HFFc6 (cell line): Measurements from ENCODE around the gene ARID5A. TPM values are rescaled to one million over a fixed set of nuclear protein-coding genes. Genes with fewer than 3 reads are reported as not detected.
A peak's percentile ranks its signal among the peaks of the same experiment; 100 is the strongest.
"Not testable (repeated sequence)": the region's sequence is repeated elsewhere in the genome, so short reads cannot be mapped to it uniquely, and the experiment has no call there.

Experiments used
- DNase-seq: peaks from one replicate; pipeline ENCODE4 v3.0.0-alpha.2; 2018
- H3K27ac Mint-ChIP-seq: 2 replicates; pipeline ENCODE4 v1.8.0; 2020; ENCODE audit warnings: mild to moderate bottlenecking, mixed read lengths
- H3K27me3 Mint-ChIP-seq: 2 replicates; pipeline ENCODE4 v1.8.0; 2021; ENCODE audit warnings: mild to moderate bottlenecking, moderate library complexity, mixed read lengths; ENCODE audit not compliant: insufficient read depth
- H3K36me3 Mint-ChIP-seq: 2 replicates; pipeline ENCODE4 v1.8.0; 2021; ENCODE audit warnings: low read depth, mixed read lengths
- H3K4me1 Mint-ChIP-seq: 2 replicates; pipeline ENCODE4 v1.8.0; 2020; ENCODE audit warnings: low read depth, mixed read lengths
- H3K4me3 Mint-ChIP-seq: 2 replicates; pipeline ENCODE4 v1.8.0; 2020; ENCODE audit warnings: mild to moderate bottlenecking, moderate library complexity, mixed read lengths
- H3K9me3 Mint-ChIP-seq: 2 replicates; pipeline ENCODE4 v1.8.0; 2020; ENCODE audit warnings: mild to moderate bottlenecking, mixed read lengths
- CTCF ChIP-seq: fragments of 200-600 bp; sonication (generic); IDR thresholded peaks from 2 replicates; pipeline ENCODE4 v1.5.0; 2021; ENCODE audit warnings: antibody characterized with exemption, mild to moderate bottlenecking
- total RNA-seq, 6 experiments: library from RNA; stranded (reverse); fragmentation: NEBNext Ultra II Directional; extraction: Animal tissue kit (Norgen Biotek cat#: 25700); gene quantifications; 2 replicates in 1 of 6; 3 replicates in 5 of 6; pipeline ENCODE4 v1.2.3, GENCODE V29; 2021

ARID5A gene
- total RNA-seq, 6 experiments from 2014 or later = 9.6 to 13.6 (median 10.0) TPM

DNA sequence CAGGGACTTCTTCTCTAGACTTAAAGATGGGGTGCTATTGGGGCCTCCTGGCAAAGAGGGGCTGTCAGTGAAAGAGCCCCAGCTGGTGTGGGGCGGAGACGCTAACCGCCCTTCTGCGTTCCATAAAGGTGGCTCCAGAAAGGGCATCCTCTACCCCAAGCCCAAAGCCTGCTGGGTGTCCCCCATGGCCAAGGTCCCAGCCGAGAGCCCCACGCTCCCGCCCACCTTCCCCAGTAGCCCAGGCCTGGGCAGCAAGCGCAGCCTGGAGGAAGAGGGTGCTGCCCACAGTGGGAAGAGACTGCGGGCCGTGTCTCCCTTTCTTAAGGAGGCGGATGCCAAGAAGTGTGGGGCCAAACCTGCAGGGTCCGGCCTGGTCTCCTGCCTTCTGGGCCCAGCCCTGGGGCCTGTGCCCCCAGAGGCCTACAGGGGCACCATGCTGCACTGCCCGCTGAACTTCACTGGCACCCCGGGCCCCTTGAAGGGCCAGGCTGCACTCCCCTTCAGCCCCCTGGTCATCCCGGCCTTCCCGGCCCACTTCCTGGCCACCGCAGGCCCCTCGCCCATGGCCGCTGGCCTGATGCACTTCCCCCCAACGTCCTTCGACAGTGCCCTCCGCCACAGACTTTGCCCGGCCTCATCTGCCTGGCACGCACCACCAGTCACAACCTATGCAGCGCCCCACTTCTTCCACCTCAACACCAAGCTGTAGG is 15.2 kb downstream of the ARID5A start:
- peaks cover 13% of the 10 kb centered on the region for H3K4me1 Mint-ChIP-seq
- DNase-seq = no peak
- peaks cover 4% of the 10 kb centered on the region for H3K27me3 Mint-ChIP-seq
- H3K4me3 Mint-ChIP-seq = no peak overlapping the region
- TF ChIP-seq CTCF = no peak
- no peak overlapping the region for H3K27ac Mint-ChIP-seq
- peaks cover 8% of the 10 kb centered on the region for H3K36me3 Mint-ChIP-seq
- H3K9me3 Mint-ChIP-seq = peaks cover 3% of the 10 kb centered on the region; the same call in 1 of the 2 replicates

DNA sequence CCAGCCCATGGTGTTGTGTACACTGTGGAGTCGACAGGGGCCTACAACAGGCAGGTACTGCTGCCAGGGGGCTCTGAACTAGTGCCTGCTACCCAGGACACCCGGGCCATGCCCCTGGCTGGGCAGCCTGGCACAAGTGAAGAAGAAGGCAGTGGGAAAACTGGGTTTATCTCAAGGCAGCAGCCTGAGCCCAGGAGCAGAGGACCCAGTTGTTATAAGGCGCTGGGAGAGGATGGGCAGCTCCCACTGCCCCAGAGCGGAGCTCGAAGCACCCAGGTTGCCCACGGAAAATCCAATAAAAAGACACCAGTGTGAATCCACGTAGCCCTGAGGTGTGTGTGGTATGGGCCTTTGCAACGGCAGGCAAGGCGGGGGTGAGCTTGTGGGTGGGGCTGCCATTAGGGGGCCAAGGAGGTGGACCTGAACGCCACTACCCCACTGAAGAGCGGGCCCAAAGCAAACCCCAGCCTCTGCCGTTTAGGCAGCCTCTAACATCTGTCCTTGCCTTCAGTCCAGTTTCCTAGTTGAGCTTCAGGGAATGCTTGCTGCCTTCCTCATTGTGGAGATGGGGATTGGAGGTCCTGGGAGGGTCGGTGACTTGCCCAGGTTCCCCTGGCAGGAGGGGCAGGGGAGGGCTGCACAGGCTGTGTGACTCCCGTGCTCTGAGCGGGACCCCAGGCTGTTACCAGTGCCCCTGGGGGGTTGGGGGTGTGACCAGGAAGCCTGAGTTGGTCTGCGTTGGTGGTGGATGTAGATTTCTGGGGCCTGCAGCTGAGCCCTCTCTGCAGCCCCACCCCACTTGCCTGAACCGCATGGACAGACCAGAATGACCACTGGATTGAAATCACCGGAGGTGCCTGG is 16.0 kb downstream of the ARID5A start:
- H3K27ac Mint-ChIP-seq = no peak overlapping the region
- peaks cover 10% of the 10 kb centered on the region; the same call in 1 of the 2 replicates for H3K9me3 Mint-ChIP-seq
- H3K27me3 Mint-ChIP-seq = peaks cover 7% of the 10 kb centered on the region
- peaks cover 11% of the 10 kb centered on the region for H3K36me3 Mint-ChIP-seq
- no peak overlapping the region for H3K4me3 Mint-ChIP-seq
- peaks cover 16% of the 10 kb centered on the region for H3K4me1 Mint-ChIP-seq
- no peak for DNase-seq
- TF ChIP-seq CTCF = no peak

GRCh38 chr2:96553176-96553956 is 16.8 kb downstream of the ARID5A start:
- TF ChIP-seq CTCF = no peak
- Mint-ChIP-seq H3K9me3 (peaks cover 10% of the 10 kb centered on the region; the same call in 1 of the 2 replicates), H3K4me3 (no peak overlapping the region), H3K36me3 (peaks cover 9% of the 10 kb centered on the region), H3K27ac (no peak overlapping the region), H3K4me1 (peaks cover 11% of the 10 kb centered on the region), H3K27me3 (peaks cover 7% of the 10 kb centered on the region)
- no peak for DNase-seq

GRCh38 chr2:96553957-96554292 is 17.4 kb downstream of the ARID5A start:
- H3K36me3 Mint-ChIP-seq, H3K27ac Mint-ChIP-seq, H3K9me3 Mint-ChIP-seq, DNase-seq, H3K4me3 Mint-ChIP-seq, H3K27me3 Mint-ChIP-seq: not testable (repeated sequence)
- H3K4me1 Mint-ChIP-seq = peaks cover 11% of the 10 kb centered on the region

DNA sequence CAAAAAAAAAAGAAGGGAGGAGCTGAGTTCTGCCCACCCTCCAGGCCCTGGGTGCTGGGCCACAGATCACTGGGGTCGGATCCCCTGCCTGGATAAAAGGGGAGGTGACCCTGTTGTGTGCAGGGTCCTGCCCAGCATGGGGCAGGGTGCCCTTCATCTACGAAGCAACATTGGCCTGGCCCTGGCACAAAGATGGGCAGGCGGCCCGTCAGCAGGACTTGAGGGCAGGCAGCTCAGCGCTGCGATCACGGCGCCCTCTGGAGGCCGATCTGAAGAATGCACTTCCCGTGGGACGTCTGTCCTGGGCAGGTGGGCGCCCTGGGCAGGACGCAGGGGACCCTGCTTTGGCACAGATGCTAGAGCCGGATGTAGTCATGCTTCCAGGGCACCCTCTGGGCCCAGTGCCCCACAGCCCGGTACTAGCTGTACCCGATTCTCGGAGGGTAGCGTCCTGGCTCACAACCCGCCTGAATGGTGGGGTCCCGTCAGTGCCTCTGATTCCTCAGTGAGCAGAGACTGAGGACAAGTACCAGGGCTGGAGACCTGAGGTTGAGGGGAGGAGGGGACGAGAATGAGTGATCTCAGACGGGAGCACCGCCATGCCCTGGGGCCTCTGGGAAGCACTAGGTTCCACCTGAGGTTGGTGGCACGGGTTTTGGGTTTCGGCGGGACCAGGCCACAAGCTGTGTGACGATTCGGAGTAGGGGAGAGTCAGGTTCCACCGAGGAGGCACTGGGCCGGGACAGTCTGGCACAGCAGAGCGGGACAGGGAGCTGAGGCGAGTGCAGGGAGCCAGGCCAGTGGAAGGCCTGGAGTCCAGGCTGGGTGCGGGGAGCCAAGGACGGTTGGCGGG is 18.0 kb downstream of the ARID5A start:
- H3K4me3 Mint-ChIP-seq = no peak overlapping the region; the same call in 1 of the 2 replicates
- DNase-seq = peak; percentile 19
- H3K27ac Mint-ChIP-seq = no peak overlapping the region
- peaks cover 11% of the 10 kb centered on the region for H3K4me1 Mint-ChIP-seq
- H3K27me3 Mint-ChIP-seq = peaks cover 10% of the 10 kb centered on the region
- peaks cover 9% of the 10 kb centered on the region for H3K36me3 Mint-ChIP-seq
- H3K9me3 Mint-ChIP-seq = peaks cover 10% of the 10 kb centered on the region; the same call in 1 of the 2 replicates
- TF ChIP-seq CTCF = peak; percentile 99
